ENCODE measurements around the gene AJM1. TPM values are rescaled to one million over a fixed set of nuclear protein-coding genes. Genes with fewer than 3 reads are reported as not detected.

AJM1 gene
- total RNA-seq, 1 donor from 2014 or later = 5.9 TPM

- TF ChIP-seq CTCF (IDR thresholded peaks at IDR 0.05) = peak in 1 of 3 experiments; percentile 30
- peak within 1 kb of the TSS; percentile 89 to 96 for H3K4me3 ChIP-seq
- intact Hi-C loops (cut with DNase I) = loop anchor here (1.0 to 5.0 kb wide), 5 partner anchors 20 to 111 kb away; partner anchors contain the start of genes CLIC3, EDF1, FBXW5 and PHPT1
- peak; percentile 88 to 98 for DNase-seq (ENCODE audit: low spot score in 2 of 2)
- no peaks in the 10 kb centered on the region for H3K9me3 ChIP-seq
- no peaks in the 10 kb centered on the region for H3K27me3 ChIP-seq
- H3K36me3 ChIP-seq = no peaks in the 10 kb centered on the region
- H3K4me1 ChIP-seq = peaks cover 0 to 8% of the 10 kb centered on the region in 2 donors
- peak within 1 kb of the TSS; percentile 76 to 78 for H3K27ac ChIP-seq
Measured at GRCh38 chr9:136885950-136886578, 43.8 kb downstream of the AJM1 start, which contains the start of gene TRAF2. TRAF2 (plus strand) TSS chr9:136886516; CDS start chr9:136898741, 12,225 bp downstream.

DNA sequence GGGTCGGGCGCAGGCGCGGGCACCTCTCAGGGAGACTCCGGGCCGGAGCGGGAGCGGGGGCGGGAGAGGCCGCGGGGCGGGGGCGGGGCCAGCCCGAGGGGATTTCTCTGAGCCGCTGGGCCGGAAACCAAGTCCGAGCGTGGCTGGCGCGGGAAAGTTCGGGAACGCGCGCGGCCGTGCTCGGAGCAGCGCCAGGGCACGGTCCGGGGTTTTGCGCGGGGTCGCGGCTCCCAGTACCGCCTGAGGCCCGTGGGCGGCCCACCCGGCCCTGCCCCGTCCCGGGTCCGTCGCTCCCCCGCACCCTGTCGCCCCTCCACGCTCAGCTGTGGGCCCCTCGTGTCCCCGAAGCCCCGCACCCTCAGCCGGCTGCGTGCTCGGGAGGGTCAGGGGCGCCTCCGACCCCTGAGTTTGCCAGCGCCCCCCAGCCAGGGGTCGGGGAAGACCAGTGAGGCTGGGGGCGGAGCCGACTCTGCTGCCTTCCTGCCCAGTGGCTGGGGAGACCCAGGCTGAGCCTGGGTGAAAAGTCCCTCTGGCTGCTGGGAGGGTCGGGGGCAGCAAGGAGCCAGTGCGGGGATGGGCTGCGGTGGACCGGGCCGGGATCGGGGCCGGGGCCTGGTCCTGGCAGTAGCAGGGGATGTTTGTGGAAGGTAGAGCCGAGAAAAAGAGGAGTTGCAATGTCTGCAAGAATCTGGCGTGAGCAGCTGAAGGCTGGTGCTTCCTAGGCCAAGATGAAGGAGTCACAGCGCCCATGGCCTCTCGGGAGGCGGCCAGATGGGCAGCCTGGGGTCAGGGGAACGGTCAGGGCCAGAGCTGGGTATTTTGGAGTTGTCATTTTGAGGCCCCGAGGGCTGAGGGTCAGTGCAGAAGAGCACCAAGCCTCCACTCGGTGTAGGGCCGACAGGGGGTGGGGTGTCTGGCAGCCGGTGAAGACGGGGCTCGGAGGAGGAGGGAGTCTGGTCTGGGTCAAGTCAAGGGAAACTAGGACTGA lies 44.6 kb downstream of the AJM1 start:
- Histone ChIP-seq H3K27me3 (no peaks in the 10 kb centered on the region), H3K36me3 (no peaks in the 10 kb centered on the region), H3K27ac (peak overlapping the region; percentile 76 to 78), H3K9me3 (no peaks in the 10 kb centered on the region), H3K4me3 (peak overlapping the region; percentile 89 to 96), H3K4me1 (peaks cover 0 to 8% of the 10 kb centered on the region in 2 donors)
- intact Hi-C loops (cut with DNase I) = loop anchor here (1.0 to 5.0 kb wide), 5 partner anchors 21 to 110 kb away; partner anchors contain the start of genes CLIC3, EDF1, FBXW5 and PHPT1
- DNase-seq (ENCODE audit: low spot score in 2 of 2) = no peak
- no peak for TF ChIP-seq CTCF (IDR thresholded peaks at IDR 0.05)

DNA sequence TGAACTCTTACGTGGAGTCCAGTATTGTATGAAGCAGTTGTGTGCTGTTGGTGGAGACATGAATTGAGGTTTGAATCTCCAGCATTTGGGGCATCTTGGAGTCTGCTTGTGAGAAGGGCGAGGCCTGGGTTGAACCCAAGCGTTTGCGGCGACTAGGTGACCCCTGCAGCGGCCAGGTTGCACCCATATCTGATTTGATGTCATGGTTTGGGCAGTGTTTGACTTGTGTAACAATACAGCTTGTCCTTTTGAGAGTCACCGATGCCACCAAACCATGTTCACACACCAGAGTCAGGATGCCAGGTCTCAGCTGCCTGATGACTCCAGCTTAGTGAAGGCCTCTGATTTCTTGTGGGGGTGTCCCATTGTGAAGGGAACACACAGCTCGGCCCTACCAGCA lies 46.2 kb downstream of the AJM1 start:
- Histone ChIP-seq H3K4me3 (no peak overlapping the region), H3K4me1 (peaks cover 0 to 8% of the 10 kb centered on the region in 2 donors), H3K27me3 (no peaks in the 10 kb centered on the region), H3K27ac (no peak overlapping the region), H3K9me3 (no peaks in the 10 kb centered on the region), H3K36me3 (peaks cover 0 to 8% of the 10 kb centered on the region in 2 donors)
- intact Hi-C loops (cut with DNase I) = loop anchor here (5.0 kb wide), 1 partner anchor 109 kb away; the partner anchor contains the start of gene CLIC3
- DNase-seq (ENCODE audit: low spot score in 2 of 2) = no peak
- no peak for TF ChIP-seq CTCF (IDR thresholded peaks at IDR 0.05)

- no peak for TF ChIP-seq CTCF (IDR thresholded peaks at IDR 0.05)
- DNase-seq (ENCODE audit: low spot score in 2 of 2) = no peak
- intact Hi-C loops (cut with DNase I) = loop anchor here (5.0 kb wide), 1 partner anchor 107 kb away; the partner anchor contains the start of gene CLIC3
- peaks cover 0 to 8% of the 10 kb centered on the region in 2 donors for H3K4me1 ChIP-seq
- no peak overlapping the region for H3K4me3 ChIP-seq
- no peaks in the 10 kb centered on the region for H3K27me3 ChIP-seq
- H3K9me3 ChIP-seq = no peaks in the 10 kb centered on the region
- H3K27ac ChIP-seq = no peak overlapping the region
- peaks cover 0 to 8% of the 10 kb centered on the region in 2 donors for H3K36me3 ChIP-seq
Measured at GRCh38 chr9:136889858-136890257, 47.6 kb downstream of the AJM1 start.

DNA sequence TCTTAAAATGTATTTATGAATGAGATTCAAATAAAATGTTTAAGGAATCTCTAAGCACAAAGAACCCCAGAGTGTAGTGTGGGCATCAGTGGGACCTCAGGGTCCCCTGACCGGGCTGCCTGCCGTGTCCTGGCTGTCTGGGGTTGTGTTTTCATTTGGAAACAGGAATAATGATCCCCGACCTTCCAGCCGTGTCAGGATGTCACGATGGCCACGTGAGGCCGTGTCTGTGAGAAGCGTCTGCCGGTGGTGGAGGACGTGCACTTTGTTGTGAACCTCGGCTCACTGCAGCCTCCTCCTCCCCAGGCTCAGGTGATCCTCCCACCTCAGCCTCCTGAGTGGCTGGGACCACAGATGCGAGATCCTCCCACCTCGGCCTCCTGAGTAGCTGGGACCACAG lies 48.4 kb downstream of the AJM1 start:
- H3K36me3 ChIP-seq = peaks cover 6 to 8% of the 10 kb centered on the region in 2 donors
- H3K4me3 ChIP-seq = no peak overlapping the region
- no peaks in the 10 kb centered on the region for H3K27me3 ChIP-seq
- no peak for TF ChIP-seq CTCF (IDR thresholded peaks at IDR 0.05)
- peaks cover 0 to 8% of the 10 kb centered on the region in 2 donors for H3K4me1 ChIP-seq
- intact Hi-C loops (cut with DNase I) = no loop called here
- H3K9me3 ChIP-seq = no peaks in the 10 kb centered on the region
- no peak for DNase-seq (ENCODE audit: low spot score in 2 of 2)
- H3K27ac ChIP-seq = no peak overlapping the region

Other genes starting within 250 kb of the AJM1 start
- gene EGFL7, start 179.6 kb upstream of the AJM1 start, total RNA-seq = 443 TPM
- 129 TPM for gene AGPAT2, start 155.0 kb upstream of the AJM1 start, total RNA-seq
- 86.2 TPM for gene DIPK1B, start 129.9 kb upstream of the AJM1 start, total RNA-seq
- gene LCN10, start 99.5 kb upstream of the AJM1 start, total RNA-seq = 28.5 TPM
- gene LCN6, start 94.0 kb upstream of the AJM1 start, total RNA-seq = 130 TPM
- not detected for gene LCN8, start 84.2 kb upstream of the AJM1 start, total RNA-seq
- gene LCN15, start 78.0 kb upstream of the AJM1 start, total RNA-seq = not detected
- gene TMEM141, start 51.1 kb upstream of the AJM1 start, total RNA-seq = 10.9 TPM
- gene CCDC183, start 46.1 kb upstream of the AJM1 start, total RNA-seq = not detected
- 70.9 TPM for gene RABL6, start 34.5 kb upstream of the AJM1 start, total RNA-seq
- gene PHPT1, start 6.9 kb downstream of the AJM1 start, total RNA-seq = 108 TPM
- gene MAMDC4, start 9.9 kb downstream of the AJM1 start, total RNA-seq = 5.0 TPM
- gene EDF1, start 23.8 kb downstream of the AJM1 start, total RNA-seq = 140 TPM
- 4.4 TPM for gene TRAF2, start 44.0 kb downstream of the AJM1 start, total RNA-seq
- gene FBXW5, start 102.3 kb downstream of the AJM1 start, total RNA-seq = 421 TPM
- 8.6 TPM for gene C8G, start 102.8 kb downstream of the AJM1 start, total RNA-seq
- gene LCN12, start 109.8 kb downstream of the AJM1 start, total RNA-seq = not detected
- gene PTGDS, start 135.0 kb downstream of the AJM1 start, total RNA-seq = 68.3 TPM
- gene LCNL1, start 140.5 kb downstream of the AJM1 start, total RNA-seq = not detected
- 87.0 TPM for gene PAXX, start 149.9 kb downstream of the AJM1 start, total RNA-seq
- 2.8 TPM for gene CLIC3, start 154.1 kb downstream of the AJM1 start, total RNA-seq
- gene ABCA2, start 185.8 kb downstream of the AJM1 start, total RNA-seq = 102 TPM
- gene FUT7, start 189.6 kb downstream of the AJM1 start, total RNA-seq = not detected
- 579 TPM for gene NPDC1, start 203.7 kb downstream of the AJM1 start, total RNA-seq
- gene ENTPD2, start 211.6 kb downstream of the AJM1 start, total RNA-seq = not detected
- 8.7 TPM for gene SAPCD2, start 228.1 kb downstream of the AJM1 start, total RNA-seq
- 17.1 TPM for gene UAP1L1, start 235.0 kb downstream of the AJM1 start, total RNA-seq
- gene MAN1B1, start 244.5 kb downstream of the AJM1 start, total RNA-seq = 85.3 TPM

All from ascending aorta (tissue), 2 donors.